SK-N-SH (cell line): Measurements from ENCODE around the gene SGCE. TPM values are rescaled to one million over a fixed set of nuclear protein-coding genes. Genes with fewer than 3 reads are reported as not detected.
A peak's percentile ranks its signal among the peaks of the same experiment; 100 is the strongest.
"Not testable (repeated sequence)": the region's sequence is repeated elsewhere in the genome, so short reads cannot be mapped to it uniquely, and the experiment has no call there.

Source experiments
- CTCF ChIA-PET: fragments of 300-600, 350-600 bp; formaldehyde crosslinking; extraction: SDS; loops from one replicate; lab custom pipeline; 2021; lab: Yijun Ruan, JAX
- POLR2A ChIA-PET: fragments of 350-600 bp; sonication (Branson Sonifier 250); formaldehyde crosslinking; extraction: SDS; loops from one replicate; lab custom pipeline; 2020; ENCODE audit warnings: antibody characterized with exemption, inconsistent platforms; lab: Yijun Ruan, JAX
- DNase-seq: peaks from one replicate; pipeline ENCODE4 v3.0.0; 2012
- H2AFZ ChIP-seq: fragments of 200-600 bp; sonication (generic); 2 replicates; pipeline ENCODE4 v1.8.1; 2016; ENCODE audit warnings: antibody characterized with exemption, mild to moderate bottlenecking, low read depth
- H3F3A ChIP-seq: fragments of 200-600 bp; sonication (generic); replicated peaks from 2 replicates; pipeline ENCODE3; 2016; ENCODE audit warnings: antibody characterized with exemption, mild to moderate bottlenecking; ENCODE audit not compliant: insufficient read depth
- H3K27ac ChIP-seq, 2 experiments: fragments of 200-500 bp in 1 of 2; fragments of 200-600 bp in 1 of 2; sonication (Bioruptor generic) in 1 of 2; sonication (generic), shearing (Covaris generic) in 1 of 2; 2 replicates each; pipeline versions ENCODE4 v1.5.1 to v1.6.1; 2014 to 2016; ENCODE audit warnings: low read depth in 2 of 2, inconsistent platforms in 1 of 2, low read length in 1 of 2, mild to moderate bottlenecking in 1 of 2, mixed read lengths in 1 of 2
- H3K27me3 ChIP-seq: fragments of 200-600 bp; sonication (generic), shearing (Covaris generic); 2 replicates; pipeline ENCODE4 v1.6.1; 2016; ENCODE audit warnings: mixed run types; ENCODE audit not compliant: insufficient read depth
- H3K36me3 ChIP-seq, 2 experiments: fragments of 200-500 bp in 1 of 2; fragments of 200-600 bp in 1 of 2; sonication (Bioruptor generic) in 1 of 2; sonication (generic) in 1 of 2; replicated peaks in 1 of 2; 2 replicates each; pipeline versions ENCODE3 to v1.5.1; 2014 to 2016; ENCODE audit warnings: low read length in 1 of 2, mild to moderate bottlenecking in 1 of 2; ENCODE audit not compliant: insufficient read depth in 2 of 2, control insufficient read depth in 1 of 2
- H3K4me1 ChIP-seq, 2 experiments: fragments of 200-500 bp in 1 of 2; fragments of 200-600 bp in 1 of 2; sonication (Bioruptor generic) in 1 of 2; sonication (generic), shearing (Covaris generic) in 1 of 2; 2 replicates each; pipeline versions ENCODE4 v1.5.1 to v1.6.1; 2014 to 2016; ENCODE audit warnings: low read depth in 1 of 2, low read length in 1 of 2, mixed run types in 1 of 2; ENCODE audit not compliant: insufficient read depth in 2 of 2, control insufficient read depth in 1 of 2
- H3K4me2 ChIP-seq: fragments of 200-600 bp; sonication (generic), shearing (Covaris generic); 2 replicates; pipeline ENCODE4 v1.6.1; 2017; ENCODE audit warnings: mixed run types
- H3K4me3 ChIP-seq, 2 experiments: fragments of 200-500 bp in 1 of 2; fragments of 200-600 bp in 1 of 2; sonication (Bioruptor generic) in 1 of 2; sonication (generic), shearing (Covaris generic) in 1 of 2; 2 replicates each; pipeline versions ENCODE4 v1.5.1 to v1.8.1; 2014 to 2016; ENCODE audit warnings: low read depth in 2 of 2, inconsistent platforms in 1 of 2, low read length in 1 of 2, mild to moderate bottlenecking in 1 of 2, mixed read lengths in 1 of 2, moderate library complexity in 1 of 2
- H3K79me2 ChIP-seq: fragments of 200-600 bp; sonication (generic); 2 replicates; pipeline ENCODE4 v1.8.1; 2017; ENCODE audit warnings: mild to moderate bottlenecking; ENCODE audit not compliant: insufficient read depth
- H3K9ac ChIP-seq: fragments of 200-600 bp; sonication (generic); 2 replicates; pipeline ENCODE4 v1.6.1; 2017; ENCODE audit warnings: mixed run types
- H3K9me2 ChIP-seq: fragments of 200-600 bp; sonication (generic); 2 replicates; pipeline ENCODE4 v1.6.1; 2017; ENCODE audit warnings: mixed run types
- H3K9me3 ChIP-seq: fragments of 200-600 bp; sonication (generic); 2 replicates; pipeline ENCODE4 v1.6.1; 2017; ENCODE audit warnings: mixed run types, mild to moderate bottlenecking, moderate library complexity
- H4K20me1 ChIP-seq: fragments of 200-600 bp; sonication (generic); 2 replicates; pipeline ENCODE4 v1.6.1; 2017; ENCODE audit warnings: mild to moderate bottlenecking, mixed run types; ENCODE audit not compliant: insufficient read depth
- CHD2 ChIP-seq: fragments of 150-350 bp; IDR thresholded peaks from 2 replicates; pipeline ENCODE4 v1.6.1; 2018; ENCODE audit warnings: low read length; ENCODE audit not compliant: partially characterized antibody
- FOXJ3 ChIP-seq: sonication (generic); formaldehyde crosslinking; IDR thresholded peaks from 2 replicates; pipeline ENCODE4 v1.5.1; 2020; ENCODE audit warnings: mild to moderate bottlenecking, missing genetic modification reagents
- FOXM1 ChIP-seq: IDR thresholded peaks from 2 replicates; pipeline ENCODE4 v1.4.0; 2012; ENCODE audit warnings: low read depth, mild to moderate bottlenecking
- MAX ChIP-seq: IDR thresholded peaks from 2 replicates; pipeline ENCODE4 v1.4.0; 2012; ENCODE audit warnings: low read depth
- MXI1 ChIP-seq: IDR thresholded peaks from 2 replicates; pipeline ENCODE4 v1.6.1; 2012; ENCODE audit warnings: mild to moderate bottlenecking, low read depth, low read length, improper control_type of control experiment
- REST ChIP-seq: IDR thresholded peaks from 2 replicates; pipeline ENCODE4 v1.6.1; 2012; ENCODE audit warnings: mild to moderate bottlenecking, low read depth, low read length, moderate library complexity
- RFX5 ChIP-seq: IDR thresholded peaks from 2 replicates; pipeline ENCODE4 v1.6.1; 2012; ENCODE audit warnings: mild to moderate bottlenecking, improper control_type of control experiment, low read length
- SMC3 ChIP-seq: IDR thresholded peaks from 2 replicates; pipeline ENCODE4 v1.6.1; 2012; ENCODE audit warnings: low read depth, low read length, improper control_type of control experiment
- WGBS: methylation state at CpG from one replicate; pipeline ENCODE4 v1.1.6; 2017; ENCODE audit warnings: low lambda C conversion rate; 5-methylcytosine and 5-hydroxymethylcytosine counted together
- polyA plus RNA-seq, 3 experiments: library from polyadenylated mRNA; depleted of rRNA; stranded (reverse); fragments of >200 nt; gene quantifications; 2 replicates each; pipeline ENCODE4 v1.2.3, GENCODE V29; 2012

The SGCE gene
- polyA plus RNA-seq, 1 of the 3 experiments (the other 2 are of a cell fraction): 69.5 TPM

- TF ChIP-seq REST: 0 out of 2 replicates have a peak, but pooled peaks have one; percentile 5
- TF ChIP-seq RFX5: no peak
- TF ChIP-seq FOXJ3 (CRISPR knock-in tag): no peak
- no peak for TF ChIP-seq FOXM1
- TF ChIP-seq CHD2: peak; percentile 88
- peak; percentile 55 for TF ChIP-seq SMC3
- no peak; the same call in none of the 2 replicates for TF ChIP-seq MXI1
- peak; percentile 88 for TF ChIP-seq MAX
Measured at GRCh38 chr7:94655848-94656657, at the start of gene SGCE (continued).

GRCh38 chr7:94705155-94706021, 49.5 kb upstream of the SGCE start:
- H3K27ac ChIP-seq, H3K36me3 ChIP-seq, DNase-seq, CTCF ChIA-PET, H3K9me2 ChIP-seq, H3K27me3 ChIP-seq, H2AFZ ChIP-seq, H3K4me3 ChIP-seq, POLR2A ChIA-PET, H3K4me1 ChIP-seq, H3K9me3 ChIP-seq, H4K20me1 ChIP-seq, H3F3A ChIP-seq, H3K9ac ChIP-seq, H3K79me2 ChIP-seq, H3K4me2 ChIP-seq: not testable (repeated sequence)
- WGBS: 85% methylated on average over 17 of the region's 39 CpGs
